ENCODE results near the gene FAM72C.
"Not testable (repeated sequence)": the region's sequence is repeated elsewhere in the genome, so short reads cannot be mapped to it uniquely, and the experiment has no call there.

The FAM72C gene

GRCh38 chr1:143945253-143945652 lies 26.5 kb downstream of the FAM72C start:
- not testable (repeated sequence) for H3K9ac ChIP-seq (ENCODE audit: low read length in 5 of 5); H3K27me3 ChIP-seq (ENCODE audit: control insufficient read depth in 5 of 5, insufficient read depth in 4 of 5, low read length in 5 of 5); H3K4me1 ChIP-seq (ENCODE audit: control insufficient read depth in 5 of 5, insufficient read depth in 5 of 5, low read length in 5 of 5); H3K27ac ChIP-seq (ENCODE audit: low read depth, low read length); H3K36me3 ChIP-seq (ENCODE audit: control insufficient read depth in 5 of 5, insufficient read depth in 5 of 5, low read length in 5 of 5); H3K9me3 ChIP-seq (ENCODE audit: control insufficient read depth in 5 of 5, low read length in 5 of 5); H3K4me3 ChIP-seq (ENCODE audit: low read depth in 1 of 5, low read length in 5 of 5)

- not testable (repeated sequence) for H3K4me3 ChIP-seq (ENCODE audit: low read depth in 1 of 5, low read length in 5 of 5); H3K9me3 ChIP-seq (ENCODE audit: control insufficient read depth in 5 of 5, low read length in 5 of 5); H3K9ac ChIP-seq (ENCODE audit: low read length in 5 of 5); H3K36me3 ChIP-seq (ENCODE audit: control insufficient read depth in 5 of 5, insufficient read depth in 5 of 5, low read length in 5 of 5); H3K27ac ChIP-seq (ENCODE audit: low read depth, low read length); H3K27me3 ChIP-seq (ENCODE audit: control insufficient read depth in 5 of 5, insufficient read depth in 4 of 5, low read length in 5 of 5); H3K4me1 ChIP-seq (ENCODE audit: control insufficient read depth in 5 of 5, insufficient read depth in 5 of 5, low read length in 5 of 5)
Measured at GRCh38 chr1:143944576-143945240, 27.1 kb downstream of the FAM72C start.

- H3K9me3 ChIP-seq (ENCODE audit: control insufficient read depth in 5 of 5, low read length in 5 of 5); H3K27ac ChIP-seq (ENCODE audit: low read depth, low read length); H3K4me3 ChIP-seq (ENCODE audit: low read depth in 1 of 5, low read length in 5 of 5); H3K9ac ChIP-seq (ENCODE audit: low read length in 5 of 5); H3K4me1 ChIP-seq (ENCODE audit: control insufficient read depth in 5 of 5, insufficient read depth in 5 of 5, low read length in 5 of 5); H3K36me3 ChIP-seq (ENCODE audit: control insufficient read depth in 5 of 5, insufficient read depth in 5 of 5, low read length in 5 of 5); H3K27me3 ChIP-seq (ENCODE audit: control insufficient read depth in 5 of 5, insufficient read depth in 4 of 5, low read length in 5 of 5): not testable (repeated sequence)
Measured at GRCh38 chr1:143943319-143943978, 28.3 kb downstream of the FAM72C start.

GRCh38 chr1:143942238-143942860 lies 29.4 kb downstream of the FAM72C start:
- not testable (repeated sequence) for H3K9ac ChIP-seq (ENCODE audit: low read length in 5 of 5); H3K36me3 ChIP-seq (ENCODE audit: control insufficient read depth in 5 of 5, insufficient read depth in 5 of 5, low read length in 5 of 5); H3K4me3 ChIP-seq (ENCODE audit: low read depth in 1 of 5, low read length in 5 of 5); H3K4me1 ChIP-seq (ENCODE audit: control insufficient read depth in 5 of 5, insufficient read depth in 5 of 5, low read length in 5 of 5); H3K9me3 ChIP-seq (ENCODE audit: control insufficient read depth in 5 of 5, low read length in 5 of 5); H3K27ac ChIP-seq (ENCODE audit: low read depth, low read length); H3K27me3 ChIP-seq (ENCODE audit: control insufficient read depth in 5 of 5, insufficient read depth in 4 of 5, low read length in 5 of 5)

- not testable (repeated sequence) for H3K27ac ChIP-seq (ENCODE audit: low read depth, low read length); H3K9ac ChIP-seq (ENCODE audit: low read length in 5 of 5); H3K9me3 ChIP-seq (ENCODE audit: control insufficient read depth in 5 of 5, low read length in 5 of 5); H3K4me1 ChIP-seq (ENCODE audit: control insufficient read depth in 5 of 5, insufficient read depth in 5 of 5, low read length in 5 of 5); H3K36me3 ChIP-seq (ENCODE audit: control insufficient read depth in 5 of 5, insufficient read depth in 5 of 5, low read length in 5 of 5); H3K4me3 ChIP-seq (ENCODE audit: low read depth in 1 of 5, low read length in 5 of 5); H3K27me3 ChIP-seq (ENCODE audit: control insufficient read depth in 5 of 5, insufficient read depth in 4 of 5, low read length in 5 of 5)
Measured at GRCh38 chr1:143939666-143940065, 32.1 kb downstream of the FAM72C start.

- H3K27me3 ChIP-seq (ENCODE audit: control insufficient read depth in 5 of 5, insufficient read depth in 4 of 5, low read length in 5 of 5); H3K4me1 ChIP-seq (ENCODE audit: control insufficient read depth in 5 of 5, insufficient read depth in 5 of 5, low read length in 5 of 5); H3K9me3 ChIP-seq (ENCODE audit: control insufficient read depth in 5 of 5, low read length in 5 of 5); H3K27ac ChIP-seq (ENCODE audit: low read depth, low read length); H3K9ac ChIP-seq (ENCODE audit: low read length in 5 of 5); H3K36me3 ChIP-seq (ENCODE audit: control insufficient read depth in 5 of 5, insufficient read depth in 5 of 5, low read length in 5 of 5); H3K4me3 ChIP-seq (ENCODE audit: low read depth in 1 of 5, low read length in 5 of 5): not testable (repeated sequence)
Measured at GRCh38 chr1:143938922-143939321, 32.9 kb downstream of the FAM72C start.

- not testable (repeated sequence) for H3K4me3 ChIP-seq (ENCODE audit: low read depth in 1 of 5, low read length in 5 of 5); H3K27me3 ChIP-seq (ENCODE audit: control insufficient read depth in 5 of 5, insufficient read depth in 4 of 5, low read length in 5 of 5); H3K9ac ChIP-seq (ENCODE audit: low read length in 5 of 5); H3K36me3 ChIP-seq (ENCODE audit: control insufficient read depth in 5 of 5, insufficient read depth in 5 of 5, low read length in 5 of 5); H3K9me3 ChIP-seq (ENCODE audit: control insufficient read depth in 5 of 5, low read length in 5 of 5); H3K27ac ChIP-seq (ENCODE audit: low read depth, low read length); H3K4me1 ChIP-seq (ENCODE audit: control insufficient read depth in 5 of 5, insufficient read depth in 5 of 5, low read length in 5 of 5)
Measured at GRCh38 chr1:143936457-143937115, 35.2 kb downstream of the FAM72C start.

GRCh38 chr1:143919127-143919526 lies 52.7 kb downstream of the FAM72C start:
- H3K27me3 ChIP-seq (ENCODE audit: control insufficient read depth in 5 of 5, insufficient read depth in 4 of 5, low read length in 5 of 5); H3K36me3 ChIP-seq (ENCODE audit: control insufficient read depth in 5 of 5, insufficient read depth in 5 of 5, low read length in 5 of 5); H3K9me3 ChIP-seq (ENCODE audit: control insufficient read depth in 5 of 5, low read length in 5 of 5); H3K4me3 ChIP-seq (ENCODE audit: low read depth in 1 of 5, low read length in 5 of 5); H3K27ac ChIP-seq (ENCODE audit: low read depth, low read length); H3K4me1 ChIP-seq (ENCODE audit: control insufficient read depth in 5 of 5, insufficient read depth in 5 of 5, low read length in 5 of 5); H3K9ac ChIP-seq (ENCODE audit: low read length in 5 of 5): not testable (repeated sequence)

GRCh38 chr1:143918552-143918951 lies 53.2 kb downstream of the FAM72C start:
- H3K27ac ChIP-seq (ENCODE audit: low read depth, low read length); H3K9me3 ChIP-seq (ENCODE audit: control insufficient read depth in 5 of 5, low read length in 5 of 5); H3K36me3 ChIP-seq (ENCODE audit: control insufficient read depth in 5 of 5, insufficient read depth in 5 of 5, low read length in 5 of 5); H3K9ac ChIP-seq (ENCODE audit: low read length in 5 of 5); H3K4me3 ChIP-seq (ENCODE audit: low read depth in 1 of 5, low read length in 5 of 5); H3K4me1 ChIP-seq (ENCODE audit: control insufficient read depth in 5 of 5, insufficient read depth in 5 of 5, low read length in 5 of 5); H3K27me3 ChIP-seq (ENCODE audit: control insufficient read depth in 5 of 5, insufficient read depth in 4 of 5, low read length in 5 of 5): not testable (repeated sequence)

- not testable (repeated sequence) for H3K4me3 ChIP-seq (ENCODE audit: low read depth in 1 of 5, low read length in 5 of 5); H3K27me3 ChIP-seq (ENCODE audit: control insufficient read depth in 5 of 5, insufficient read depth in 4 of 5, low read length in 5 of 5); H3K36me3 ChIP-seq (ENCODE audit: control insufficient read depth in 5 of 5, insufficient read depth in 5 of 5, low read length in 5 of 5); H3K9me3 ChIP-seq (ENCODE audit: control insufficient read depth in 5 of 5, low read length in 5 of 5); H3K27ac ChIP-seq (ENCODE audit: low read depth, low read length); H3K4me1 ChIP-seq (ENCODE audit: control insufficient read depth in 5 of 5, insufficient read depth in 5 of 5, low read length in 5 of 5); H3K9ac ChIP-seq (ENCODE audit: low read length in 5 of 5)
Measured at GRCh38 chr1:143913705-143914104, 58.1 kb downstream of the FAM72C start.
